GM21786 (cell line): ENCODE results near the gene CFAP65.

ENCODE experiments used
- ATAC-seq: cut with Tn5 transposase; IDR thresholded peaks from one replicate; pipeline ENCODE4 v1.9.1; 2021; ENCODE audit not compliant: unreplicated experiment

Gene CFAP65

GRCh38 chr2:219017201-219017931, 23.9 kb downstream of the CFAP65 start:
- no peak for ATAC-seq

GRCh38 chr2:219016721-219017120, 24.6 kb downstream of the CFAP65 start:
- ATAC-seq, result no peak

GRCh38 chr2:219010873-219011272, 30.4 kb downstream of the CFAP65 start:
- ATAC-seq, result no peak

DNA sequence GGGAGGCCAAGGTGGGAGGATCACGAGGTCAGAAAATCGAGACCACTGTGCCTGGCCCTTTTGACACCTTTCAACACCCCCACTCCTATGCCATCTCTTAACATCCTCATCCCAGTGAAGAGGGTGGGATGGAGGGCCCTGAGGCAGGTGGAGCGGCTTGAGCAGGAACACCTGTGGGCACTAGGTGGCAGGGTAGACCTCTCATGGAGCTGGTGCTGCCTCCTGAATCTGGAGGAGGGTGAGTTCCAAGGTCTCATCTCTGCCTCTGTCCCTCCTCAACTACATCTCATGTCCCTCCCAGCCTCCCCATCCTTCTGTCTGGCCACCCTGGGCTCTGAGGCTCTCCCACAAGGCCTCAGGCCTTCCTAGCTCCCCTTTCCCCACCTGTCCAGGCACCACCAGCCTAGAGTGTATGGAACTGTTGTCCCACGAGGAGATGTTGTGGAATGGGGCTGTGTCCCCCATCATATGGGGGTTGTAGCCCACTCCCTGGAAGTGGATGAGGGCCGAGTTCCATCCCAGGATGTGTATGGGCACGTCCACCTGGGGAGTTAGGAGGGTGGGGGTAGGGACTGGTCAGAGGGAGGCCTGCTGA, 31.1 kb downstream of the CFAP65 start:
- ATAC-seq, result no peak

DNA sequence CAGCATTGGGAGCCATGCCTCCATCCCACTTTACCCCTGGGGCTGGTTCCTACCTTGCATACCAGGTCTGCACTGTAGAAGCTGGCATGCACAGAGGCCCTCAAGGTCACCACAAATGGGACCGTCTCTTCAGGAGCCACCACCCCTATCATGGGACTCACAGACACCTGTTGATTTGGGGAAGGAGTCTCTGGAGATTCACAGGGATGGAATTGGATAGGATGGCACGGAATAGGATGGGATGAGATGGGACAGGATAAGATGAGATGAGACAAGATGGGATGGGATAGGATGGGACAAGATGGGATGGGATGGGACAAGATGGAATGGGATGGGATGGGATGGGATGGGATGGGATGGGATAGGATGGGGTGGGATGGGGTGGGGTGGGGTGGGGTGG, 32.0 kb downstream of the CFAP65 start:
- no peak for ATAC-seq

DNA sequence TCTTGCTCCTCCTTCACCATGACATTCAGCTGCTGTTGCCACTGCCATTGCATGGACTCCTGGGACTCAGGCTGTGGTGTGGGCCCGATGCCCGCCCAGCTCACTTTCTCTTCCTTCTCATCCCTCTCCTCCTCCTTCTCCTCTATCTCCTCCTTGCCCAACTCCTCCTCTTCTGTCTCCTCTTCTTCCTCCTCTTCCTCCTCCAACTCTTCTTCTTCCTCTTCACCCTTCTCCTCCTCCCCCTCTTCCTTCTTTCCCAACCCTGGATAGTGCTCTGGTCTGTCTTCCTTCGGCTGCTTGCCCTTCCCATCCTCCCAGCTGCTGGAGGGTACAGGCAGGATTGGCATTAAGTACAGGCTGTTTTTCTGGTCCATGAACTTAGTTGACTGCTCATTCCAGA, 37.3 kb downstream of the CFAP65 start:
- no peak for ATAC-seq

- ATAC-seq, result no peak
Observed at GRCh38 chr2:219003267-219003634, 38.1 kb downstream of the CFAP65 start.

GRCh38 chr2:219002395-219003266, 38.7 kb downstream of the CFAP65 start:
- ATAC-seq, result no peak

GRCh38 chr2:219001577-219002394, 39.5 kb downstream of the CFAP65 start:
- ATAC-seq, result no peak

- no peak for ATAC-seq
Observed at GRCh38 chr2:219001100-219001576, 40.2 kb downstream of the CFAP65 start.

GRCh38 chr2:219000569-219000960, 40.8 kb downstream of the CFAP65 start:
- ATAC-seq, result no peak

DNA sequence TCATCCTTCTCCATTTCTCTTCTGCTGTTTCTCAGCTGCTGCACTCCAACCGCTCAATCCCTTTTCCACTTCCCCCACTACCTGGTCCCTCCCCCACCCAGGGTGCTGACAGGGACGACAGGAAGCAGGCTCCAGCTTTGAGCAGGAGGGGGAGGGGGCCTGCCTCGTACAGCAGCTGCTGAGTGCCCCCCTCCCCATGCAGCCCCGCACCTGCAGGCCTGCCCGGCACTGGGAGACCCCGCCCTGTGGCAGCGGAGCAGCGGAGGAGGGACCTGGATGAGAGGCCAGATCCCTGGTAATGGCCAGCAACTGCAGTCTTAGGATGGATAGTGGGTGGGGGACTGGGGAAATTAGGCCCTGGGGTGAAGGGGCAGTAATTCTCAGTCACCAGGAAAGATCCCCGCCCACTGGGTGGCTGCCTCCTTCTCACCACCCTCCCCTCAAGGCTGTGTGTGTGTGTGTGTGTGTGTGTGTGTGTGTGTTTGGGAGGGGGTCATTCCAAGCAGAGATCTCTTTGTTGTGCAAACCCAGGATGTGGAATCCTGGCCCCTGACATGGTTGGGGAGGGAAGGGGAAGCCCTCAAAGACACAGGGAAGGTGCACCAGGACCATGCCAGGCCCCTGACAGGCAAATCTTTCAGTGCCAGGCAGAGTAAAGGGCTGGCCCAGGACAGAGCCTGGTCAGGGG, 41.3 kb downstream of the CFAP65 start:
- no peak for ATAC-seq

DNA sequence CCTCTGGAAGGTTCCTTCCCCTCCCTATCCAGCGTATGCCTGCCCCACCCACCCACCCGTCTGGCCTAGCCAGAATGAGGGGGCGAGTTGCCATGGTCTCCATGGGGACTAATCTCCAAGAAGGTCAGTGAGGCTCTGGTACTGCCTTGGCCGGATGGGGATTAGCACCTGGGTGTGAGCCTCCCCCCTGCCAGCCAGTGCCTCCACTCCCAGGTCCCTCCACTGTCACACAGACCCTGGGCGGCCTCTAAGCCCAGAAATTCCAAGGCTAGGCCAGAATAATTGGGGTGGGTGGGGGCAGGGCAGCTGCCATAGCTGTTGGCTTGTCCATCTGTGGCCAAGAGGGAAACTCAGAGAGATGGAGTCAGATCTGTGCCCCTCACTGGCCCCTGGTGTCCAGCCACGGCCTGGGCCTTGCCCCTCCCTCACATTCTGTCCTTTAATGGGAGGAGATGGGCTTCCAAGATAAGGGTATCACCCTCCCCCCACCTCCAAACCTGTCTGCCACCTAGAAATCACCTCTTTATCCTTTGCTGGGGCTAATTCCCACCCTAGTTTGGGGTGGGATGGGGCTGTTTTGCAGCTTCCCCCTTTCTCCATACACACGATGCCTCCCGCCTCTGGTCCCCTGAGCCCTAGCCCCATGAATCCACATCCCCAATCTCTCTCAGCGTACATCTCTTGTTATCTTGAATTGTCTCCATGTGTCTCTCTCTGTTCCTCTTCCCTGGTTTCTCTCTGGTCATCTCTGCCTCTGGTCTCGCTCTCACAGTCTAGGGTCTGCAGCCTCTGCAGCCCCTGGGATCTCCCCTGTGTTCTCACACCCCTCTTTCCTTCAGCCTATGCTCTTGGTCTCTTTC, 42.1 kb downstream of the CFAP65 start:
- no peak for ATAC-seq

DNA sequence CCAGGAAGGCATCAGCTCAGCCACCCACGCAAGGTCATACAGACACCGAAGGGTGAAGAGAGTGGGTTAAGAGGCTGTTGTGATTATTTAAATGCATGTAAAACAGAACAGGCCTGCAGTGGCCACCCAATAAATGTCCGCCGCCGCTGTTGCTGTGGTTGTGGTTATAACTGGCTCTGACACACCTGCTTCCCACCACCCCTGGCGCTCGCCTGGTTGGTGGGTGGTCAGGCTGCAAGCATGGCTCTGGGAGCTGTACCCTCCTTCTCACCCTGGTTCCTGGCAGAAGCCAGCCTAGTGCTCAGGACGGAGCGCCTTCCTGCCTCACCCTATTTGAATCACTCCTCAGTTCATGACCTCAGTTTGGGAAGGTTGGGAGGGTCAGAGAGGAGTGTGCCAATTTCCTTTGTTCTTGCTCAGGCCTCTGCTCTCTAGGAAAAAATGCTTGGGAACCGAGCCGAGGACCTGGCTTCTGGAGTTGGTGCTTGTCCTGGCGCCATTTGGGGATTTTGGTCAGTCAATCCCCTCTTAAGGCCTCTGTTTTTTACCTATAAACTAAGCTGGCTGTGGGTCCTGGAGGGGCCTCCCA, 42.8 kb downstream of the CFAP65 start:
- ATAC-seq, result no peak

DNA sequence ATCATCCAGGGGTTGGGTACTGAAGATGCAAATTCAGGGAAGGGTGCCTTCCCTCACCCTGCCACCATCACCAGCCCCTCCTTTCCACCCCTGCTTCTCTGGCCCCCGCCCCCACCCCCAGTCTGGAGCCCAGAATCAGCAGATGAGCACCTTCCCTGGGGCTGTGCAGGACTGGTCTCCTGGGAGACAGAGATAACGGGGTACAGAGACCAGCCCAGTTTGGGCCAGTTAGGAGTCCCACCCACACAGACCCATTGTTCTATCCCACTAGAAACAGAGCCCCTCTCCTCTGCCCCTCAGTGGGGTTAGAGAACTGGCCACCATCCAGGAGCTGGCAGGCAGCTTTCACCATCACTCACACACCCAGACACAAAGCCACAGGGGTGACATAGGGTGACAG, 43.6 kb downstream of the CFAP65 start:
- no peak for ATAC-seq

GRCh38 chr2:218996937-218997336, 44.4 kb downstream of the CFAP65 start:
- no peak for ATAC-seq

- peak; percentile 64 for ATAC-seq
Observed at GRCh38 chr2:218995972-218996711, 45.2 kb downstream of the CFAP65 start.

- ATAC-seq, result no peak
Observed at GRCh38 chr2:218995561-218995960, 45.8 kb downstream of the CFAP65 start.
